H1 (cell line): ENCODE data around the gene QPCTL. TPM values are rescaled to one million over a fixed set of nuclear protein-coding genes. Genes with fewer than 3 reads are reported as not detected.

ENCODE experiments used
- CTCF ChIA-PET: fragments of 300-600 bp; sonication (Branson Sonifier 250); formaldehyde crosslinking; loops from one replicate; lab custom pipeline; 2021; ENCODE audit not compliant: partially characterized antibody; lab: Charles Lee
- POLR2A ChIA-PET: fragments of 300-600 bp; sonication (Branson Sonifier 250); formaldehyde crosslinking; loops from one replicate; lab custom pipeline; 2021; ENCODE audit warnings: inconsistent platforms; ENCODE audit not compliant: partially characterized antibody; lab: Charles Lee
- DNase-seq, 2 experiments: peaks; one replicate each; pipeline versions ENCODE4 v3.0.0 to v3.0.0-alpha.2; 2010 to 2022; ENCODE audit warnings: low spot score in 2 of 2, low read depth in 1 of 2, mixed read lengths in 1 of 2
- FAIRE-seq: peaks from 2 replicates; lab custom pipeline; 2011; peaks lifted over from hg19 to GRCh38; lab: Jason Lieb, UNC
- H2AFZ ChIP-seq: 2 replicates; pipeline ENCODE4 v1.8.1; 2012; ENCODE audit warnings: low read length, inconsistent platforms
- H2AK5ac ChIP-seq: 2 replicates; pipeline ENCODE4 v1.6.1; 2013; ENCODE audit warnings: low read depth, low read length
- H2BK120ac ChIP-seq: replicated peaks from 2 replicates; pipeline ENCODE3; 2013; ENCODE audit warnings: low read depth, low read length, inconsistent platforms
- H2BK12ac ChIP-seq: 2 replicates; pipeline ENCODE4 v1.6.1; 2013; ENCODE audit warnings: low read depth, low read length
- H2BK15ac ChIP-seq: 2 replicates; pipeline ENCODE4 v1.6.1; 2013; ENCODE audit warnings: low read length
- H2BK20ac ChIP-seq: 2 replicates; pipeline ENCODE4 v1.6.1; 2013; ENCODE audit warnings: low read length
- H2BK5ac ChIP-seq: 2 replicates; pipeline ENCODE4 v1.6.1; 2013; ENCODE audit warnings: low read depth, low read length
- H3K14ac ChIP-seq: 2 replicates; pipeline ENCODE4 v1.6.1; 2013; ENCODE audit warnings: inconsistent platforms; ENCODE audit not compliant: insufficient read length
- H3K18ac ChIP-seq: 2 replicates; pipeline ENCODE4 v1.6.1; 2013; ENCODE audit warnings: low read length; ENCODE audit errors: extremely low read depth
- H3K23ac ChIP-seq: 2 replicates; pipeline ENCODE4 v1.6.1; 2013; ENCODE audit warnings: inconsistent platforms; ENCODE audit not compliant: insufficient read length
- H3K23me2 ChIP-seq: 2 replicates; pipeline ENCODE4 v1.6.1; 2013; ENCODE audit warnings: low read depth, low read length
- H3K27ac ChIP-seq: 2 replicates; pipeline ENCODE4 v1.6.1; 2011; ENCODE audit warnings: low read depth, low read length, inconsistent platforms
- H3K27me3 ChIP-seq, 4 experiments: replicated peaks in 1 of 4; 1 replicate in 1 of 4; 2 replicates in 3 of 4; pipeline versions ENCODE4 v1.6.1 to v1.8.1; 2011 to 2013; ENCODE audit warnings: low read length in 3 of 4, mild to moderate bottlenecking in 3 of 4, inconsistent platforms in 2 of 4, mixed read lengths in 2 of 4, moderate library complexity in 1 of 4; ENCODE audit not compliant: control insufficient read depth in 3 of 4, insufficient read depth in 3 of 4; ENCODE audit errors: extremely low read depth in 1 of 4
- H3K36me3 ChIP-seq, 4 experiments: 2 replicates each; pipeline versions ENCODE4 v1.6.1 to v1.8.1; 2011 to 2013; ENCODE audit warnings: mild to moderate bottlenecking in 4 of 4, low read length in 3 of 4, moderate library complexity in 2 of 4, control low read depth in 1 of 4, inconsistent platforms in 1 of 4; ENCODE audit not compliant: insufficient read depth in 4 of 4, control insufficient read depth in 2 of 4
- H3K4ac ChIP-seq: replicated peaks from 2 replicates; pipeline ENCODE3; 2013; ENCODE audit warnings: low read length, low read depth, mixed read lengths, inconsistent platforms; ENCODE audit not compliant: insufficient read length
- H3K4me1 ChIP-seq, 4 experiments: replicated peaks in 1 of 4; 1 replicate in 1 of 4; 2 replicates in 3 of 4; pipeline versions ENCODE4 v1.6.1 to v1.8.1; 2011 to 2013; ENCODE audit warnings: low read length in 3 of 4, inconsistent platforms in 2 of 4, mixed read lengths in 1 of 4; ENCODE audit not compliant: insufficient read depth in 4 of 4, control insufficient read depth in 3 of 4
- H3K4me2 ChIP-seq, 2 experiments: 2 replicates each; pipeline versions ENCODE4 v1.6.1 to v1.8.1; 2011 to 2013; ENCODE audit warnings: low read depth in 2 of 2, low read length in 2 of 2, control low read depth in 1 of 2, inconsistent platforms in 1 of 2, mild to moderate bottlenecking in 1 of 2; ENCODE audit not compliant: insufficient read depth in 1 of 2
- H3K4me3 ChIP-seq, 4 experiments: fragments of 200-600, 300-600 bp in 1 of 4; sonication (generic), shearing (Covaris generic), sonication (Bioruptor Twin) in 1 of 4; 2 replicates each; pipeline versions ENCODE4 v1.5.1 to v1.8.1; 2011 to 2016; ENCODE audit warnings: low read length in 4 of 4, low read depth in 3 of 4, control low read depth in 2 of 4, inconsistent platforms in 2 of 4, mild to moderate bottlenecking in 2 of 4, mixed read lengths in 1 of 4, moderate library complexity in 1 of 4; ENCODE audit not compliant: insufficient read depth in 2 of 4; ENCODE audit errors: extremely low read depth in 1 of 4
- H3K56ac ChIP-seq: replicated peaks from 2 replicates; pipeline ENCODE3; 2013; ENCODE audit warnings: low read depth, mild to moderate bottlenecking, mixed read lengths, low read length, inconsistent platforms; ENCODE audit not compliant: insufficient read length
- H3K79me1 ChIP-seq: 2 replicates; pipeline ENCODE4 v1.6.1; 2013; ENCODE audit warnings: low read depth, low read length, control low read depth
- H3K79me2 ChIP-seq, 2 experiments: 2 replicates each; pipeline versions ENCODE4 v1.6.1 to v1.8.1; 2012 to 2013; ENCODE audit warnings: low read length in 2 of 2, mild to moderate bottlenecking in 2 of 2, inconsistent platforms in 1 of 2; ENCODE audit not compliant: insufficient read depth in 2 of 2, control insufficient read depth in 1 of 2
- H3K9ac ChIP-seq, 4 experiments: replicated peaks in 1 of 4; 1 replicate in 1 of 4; 2 replicates in 3 of 4; pipeline versions ENCODE4 v1.6.1 to v1.8.1; 2011 to 2013; ENCODE audit warnings: low read depth in 3 of 4, low read length in 3 of 4, control low read depth in 2 of 4, mild to moderate bottlenecking in 2 of 4, moderate library complexity in 2 of 4, inconsistent platforms in 1 of 4; ENCODE audit errors: extremely low read depth in 1 of 4
- H3K9me3 ChIP-seq, 2 experiments: 2 replicates each; pipeline versions ENCODE4 v1.6.1 to v1.8.1; 2012 to 2013; ENCODE audit warnings: mild to moderate bottlenecking in 2 of 2, moderate library complexity in 2 of 2, control low read depth in 1 of 2, inconsistent platforms in 1 of 2, low read depth in 1 of 2, low read length in 1 of 2, mixed read lengths in 1 of 2; ENCODE audit not compliant: insufficient read depth in 2 of 2
- H4K20me1 ChIP-seq, 2 experiments: replicated peaks in 1 of 2; 2 replicates each; pipeline versions ENCODE3 to v1.8.1; 2011 to 2013; ENCODE audit warnings: inconsistent platforms in 2 of 2, low read length in 2 of 2, mild to moderate bottlenecking in 1 of 2; ENCODE audit not compliant: insufficient read depth in 2 of 2, control insufficient read depth in 1 of 2
- H4K5ac ChIP-seq: 2 replicates; pipeline ENCODE4 v1.6.1; 2013; ENCODE audit warnings: low read length, low read depth, mixed read lengths, inconsistent platforms; ENCODE audit not compliant: insufficient read length
- H4K8ac ChIP-seq: 2 replicates; pipeline ENCODE4 v1.8.0; 2013; ENCODE audit warnings: mild to moderate bottlenecking, moderate library complexity, low read length, inconsistent platforms; ENCODE audit not compliant: insufficient read depth; ENCODE audit errors: extremely low read depth
- H4K91ac ChIP-seq: replicated peaks from 2 replicates; pipeline ENCODE3; 2013; ENCODE audit warnings: low read length, mixed read lengths, inconsistent platforms; ENCODE audit not compliant: insufficient read length
- ASH2L ChIP-seq: fragments of 200-600, 300-600 bp; sonication (generic); IDR thresholded peaks from one replicate; pipeline ENCODE4 v1.7.1; 2017; ENCODE audit warnings: low read length
- BCL11A ChIP-seq, 2 experiments: IDR thresholded peaks; one replicate each; pipeline ENCODE4 v1.6.1; 2011; ENCODE audit warnings: low read depth in 2 of 2, low read length in 2 of 2, mild to moderate bottlenecking in 2 of 2
- CHD1 ChIP-seq: IDR thresholded peaks from 2 replicates; pipeline ENCODE4 v1.6.1; 2012; ENCODE audit warnings: low read depth, low read length, improper control_type of control experiment
- CREB1 ChIP-seq: IDR thresholded peaks from 2 replicates; pipeline ENCODE4 v1.6.1; 2012; ENCODE audit warnings: inconsistent platforms
- EP300 ChIP-seq, 2 experiments: IDR thresholded peaks; 1 replicate in 1 of 2; 2 replicates in 1 of 2; pipeline ENCODE4 v1.6.1; 2011 to 2012; ENCODE audit warnings: low read depth in 2 of 2, low read length in 2 of 2, mild to moderate bottlenecking in 2 of 2, borderline replicate concordance in 1 of 2, inconsistent platforms in 1 of 2, moderate library complexity in 1 of 2
- KDM4A ChIP-seq: IDR thresholded peaks from one replicate; pipeline ENCODE4 v1.7.1; 2012; ENCODE audit warnings: low read depth, mild to moderate bottlenecking, moderate library complexity, low read length, inconsistent platforms; ENCODE audit not compliant: severe bottlenecking
- MAFK ChIP-seq: IDR thresholded peaks from 2 replicates; pipeline ENCODE4 v1.6.1; 2012; ENCODE audit warnings: low read depth, mild to moderate bottlenecking, improper control_type of control experiment, low read length
- NRF1 ChIP-seq: IDR thresholded peaks from 2 replicates; pipeline ENCODE4 v1.6.1; 2011; ENCODE audit warnings: mild to moderate bottlenecking, low read depth, low read length, improper control_type of control experiment
- RAD21 ChIP-seq, 2 experiments: IDR thresholded peaks in 1 of 2; conservative IDR thresholded peaks in 1 of 2; 2 replicates each; pipeline ENCODE4 v1.6.1; 2011; ENCODE audit warnings: low read depth in 2 of 2, low read length in 2 of 2, improper control_type of control experiment in 1 of 2, inconsistent platforms in 1 of 2, mild to moderate bottlenecking in 1 of 2, moderate library complexity in 1 of 2
- SP4 ChIP-seq: IDR thresholded peaks from 2 replicates; pipeline ENCODE4 v1.6.1; 2012; ENCODE audit warnings: low read length, inconsistent platforms
- TBP ChIP-seq: IDR thresholded peaks from 2 replicates; pipeline ENCODE4 v1.6.1; 2011; ENCODE audit warnings: low read depth, low read length, improper control_type of control experiment
- WGBS, 2 experiments: shearing (Covaris generic) in 1 of 2; methylation state at CpG; one replicate each; pipeline versions ENCODE4 v1.1.6 to v1.1.7; 2013 to 2015; ENCODE audit warnings: low lambda C conversion rate in 2 of 2, mixed read lengths in 2 of 2, inconsistent platforms in 1 of 2, low coverage in 1 of 2, missing lambda C conversion rate in 1 of 2; ENCODE audit not compliant: insufficient replicate concordance in 2 of 2, insufficient coverage in 1 of 2, insufficient read length in 1 of 2; ENCODE audit errors: extremely low coverage in 1 of 2, missing lambda C conversion rate in 1 of 2; 5-methylcytosine and 5-hydroxymethylcytosine counted together
- polyA plus RNA-seq, 7 experiments: library from polyadenylated mRNA; depleted of rRNA in 3 of 7; stranded (reverse) in 5 of 7; unstranded in 2 of 7; fragments of >200 nt in 5 of 7; fragments of 200-250 nt in 2 of 7; gene quantifications; 1 replicate in 5 of 7; 2 replicates in 1 of 7; 4 replicates in 1 of 7; pipeline versions ENCODE4 v1.2.1 to v1.2.3, GENCODE V29; 2011 to 2013; ENCODE audit warnings: missing spikeins in 2 of 7, mixed read lengths in 2 of 7
- total RNA-seq: library from RNA; stranded (reverse); fragmentation: NEBNext Ultra II Directional; extraction: Animal tissue kit (Norgen Biotek cat#: 25700); gene quantifications from 2 replicates; pipeline ENCODE4 v1.2.1, GENCODE V29; 2021

Gene QPCTL
- total and polyA plus RNA-seq, 2 of the 8 experiments (the other 6 are each of a cell fraction or from before 2014, with no cell fraction given), result 25.2 to 35.3 TPM

DNA sequence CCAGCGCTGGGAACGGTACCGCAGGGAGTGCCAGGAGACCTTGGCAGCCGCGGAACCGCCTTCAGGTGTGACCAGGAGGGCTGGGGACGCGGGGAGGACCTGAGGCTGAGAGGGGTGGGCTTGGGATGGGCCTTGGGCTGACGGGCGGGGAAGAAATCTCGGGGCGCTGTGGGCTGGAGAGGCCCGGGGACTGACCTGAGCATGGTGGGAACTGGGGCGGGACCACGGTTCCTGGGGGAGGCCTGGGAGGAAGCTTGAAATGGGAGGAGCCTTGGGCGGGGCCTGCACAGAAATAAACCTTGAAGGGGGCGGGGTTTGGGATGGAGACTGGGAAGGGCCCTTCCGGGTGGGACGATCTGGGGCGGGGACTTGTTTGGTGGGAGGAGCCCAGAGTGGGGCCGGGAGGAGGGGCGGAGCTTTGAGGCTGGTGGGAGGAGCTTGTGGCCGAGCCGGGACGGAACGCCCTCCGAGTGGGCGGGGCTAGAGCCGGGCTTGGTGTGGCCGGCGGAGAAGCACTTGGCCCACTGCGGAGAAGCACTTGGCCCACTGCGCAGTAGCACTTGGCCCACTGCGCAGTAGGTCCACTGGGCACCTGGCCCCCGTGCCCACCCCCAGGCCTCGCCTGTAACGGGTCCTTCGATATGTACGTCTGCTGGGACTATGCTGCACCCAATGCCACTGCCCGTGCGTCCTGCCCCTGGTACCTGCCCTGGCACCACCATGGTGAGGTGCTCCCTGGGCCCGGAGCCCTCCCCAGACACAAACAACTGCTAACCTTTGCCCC lies 21.6 kb upstream of the QPCTL start:
- Histone ChIP-seq H4K5ac (peak overlapping the region; percentile 62), H3K27me3 (peaks cover 18 to 31% (median 27%) of the 10 kb centered on the region in 4 experiments), H3K4me3 (peak overlapping the region; percentile 37 to 69 (median 50)), H2BK12ac (peak overlapping the region; percentile 18; the same call in 1 of the 2 replicates), H3K79me1 (no peaks in the 10 kb centered on the region), H3K27ac (no peak overlapping the region), H3K18ac (peak overlapping the region; percentile 90), H2BK20ac (no peak overlapping the region), H3K14ac (no peak overlapping the region), H2AFZ (peak overlapping the region; percentile 48; the same call in 1 of the 2 replicates), H2BK120ac (no peak overlapping the region), H3K4me1 (peaks cover 9 to 14% (median 10%) of the 10 kb centered on the region in 4 experiments), H4K20me1 (no peaks in the 10 kb centered on the region), H3K23ac (no peak overlapping the region), H2BK15ac (no peak overlapping the region; the same call in 1 of the 2 replicates), H3K4me2 (peak overlapping the region; percentile 77 to 95), H3K9me3 (no peaks in the 10 kb centered on the region), H2AK5ac (no peak overlapping the region), H3K56ac (no peak overlapping the region), H3K9ac (no peak overlapping the region), H3K23me2 (peaks cover 21% of the 10 kb centered on the region), H4K8ac (peak overlapping the region; percentile 57; the same call in 1 of the 2 replicates), H3K79me2 (no peaks in the 10 kb centered on the region), H2BK5ac (no peak overlapping the region), H3K36me3 (no peaks in the 10 kb centered on the region), H3K4ac (peak overlapping the region; percentile 91), H4K91ac (peak overlapping the region; percentile 81)
- WGBS, 2 experiments, result 19% methylated on average over 27 of the region's 42 CpGs; no CpG with 5 or more reads in 1 of the 2 experiments
- CTCF ChIA-PET, result interaction anchor here (0.8 to 2.5 kb wide), 7 partner anchors 10 to 147 kb away, joined by 3 to 7 read pairs (median 4); partner anchors contain the start of genes QPCTL and SNRPD2
- POLR2A ChIA-PET, result interaction anchor here (0.6 to 2.3 kb wide), 12 partner anchors 10 to 155 kb away, joined by 3 to 12 read pairs (median 4); partner anchors contain the start of genes OPA3, QPCTL, SIX5 and SNRPD2
- DNase-seq (peak; percentile 93 to 100), FAIRE-seq (peak; percentile 75)
- no peak for TF ChIP-seq RAD21 (IDR thresholded peaks at IDR 0.05 in 1 of 2, conservative IDR thresholded peaks at IDR 0.05 in 1 of 2; ENCODE audit: low read depth in 2 of 2, low read length in 2 of 2)
- TF ChIP-seq BCL11A (IDR thresholded peaks at IDR 0.05; ENCODE audit: low read depth in 2 of 2, low read length in 2 of 2), result no peak
- TF ChIP-seq SP4, result peak; percentile 54; the same call in 1 of the 2 replicates
- peak; percentile 15; the same call in 1 of the 2 replicates for TF ChIP-seq TBP
- no peak for TF ChIP-seq MAFK
- no peak for TF ChIP-seq EP300 (IDR thresholded peaks at IDR 0.05; ENCODE audit: borderline replicate concordance in 1 of 2, low read depth in 2 of 2, low read length in 2 of 2)
- TF ChIP-seq ASH2L, result peak; percentile 32
- TF ChIP-seq CHD1, result no peak
- no peak for TF ChIP-seq CREB1
- TF ChIP-seq KDM4A, result peak; percentile 57
- no peak for TF ChIP-seq NRF1
